Activated naive CD8-positive, alpha-beta T cell treated with anti-CD3 and anti-CD28 coated beads for 36 hours (primary cell): ENCODE measurements around the gene DSC3. TPM values are rescaled to one million over a fixed set of nuclear protein-coding genes. Genes with fewer than 3 reads are reported as not detected.
"Not testable (repeated sequence)": the region's sequence is repeated elsewhere in the genome, so short reads cannot be mapped to it uniquely, and the experiment has no call there.

ENCODE experiments used
- DNase-seq: peaks from one replicate; pipeline ENCODE4 v3.0.0; 2021
- H3K27ac Mint-ChIP-seq: one replicate; pipeline ENCODE4 v1.8.0; 2022; ENCODE audit warnings: mild to moderate bottlenecking, moderate library complexity, mixed read lengths
- H3K27me3 Mint-ChIP-seq: one replicate; pipeline ENCODE4 v1.8.0; 2022; ENCODE audit warnings: mild to moderate bottlenecking, mixed read lengths
- H3K36me3 Mint-ChIP-seq: one replicate; pipeline ENCODE4 v1.8.0; 2021; ENCODE audit warnings: mild to moderate bottlenecking, mixed read lengths
- H3K4me1 Mint-ChIP-seq: one replicate; pipeline ENCODE4 v1.8.0; 2021; ENCODE audit warnings: mixed read lengths
- H3K4me3 Mint-ChIP-seq: one replicate; pipeline ENCODE4 v1.8.0; 2022; ENCODE audit warnings: mild to moderate bottlenecking, moderate library complexity, mixed read lengths
- H3K9me3 Mint-ChIP-seq: one replicate; pipeline ENCODE4 v1.8.0; 2022; ENCODE audit warnings: mixed read lengths
- total RNA-seq, 2 experiments: library from RNA; stranded (reverse); gene quantifications; one replicate each; pipeline ENCODE4 v1.2.3, GENCODE V29; 2021

The DSC3 gene
- total RNA-seq, 2 experiments from 2014 or later, result 0.46 to 0.56 TPM

DNA sequence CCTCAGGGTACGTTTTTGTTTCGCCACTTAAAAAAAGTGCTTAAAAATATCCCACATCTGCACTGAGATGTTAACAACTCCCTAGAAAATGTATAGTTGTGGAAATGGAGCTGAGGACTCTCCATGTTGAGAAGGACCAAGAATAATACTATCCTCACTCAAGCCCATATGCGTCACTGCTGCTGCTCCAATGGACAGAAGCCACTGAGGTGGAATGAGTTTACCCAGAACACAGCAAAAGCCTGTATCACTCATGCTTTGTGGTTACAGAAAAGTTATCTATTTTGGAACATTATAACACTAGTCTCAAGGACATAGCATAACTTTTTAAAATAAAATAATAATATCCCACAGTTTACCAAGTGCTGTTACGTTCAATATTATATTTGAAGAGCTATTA lies 31.9 kb downstream of the DSC3 start:
- Mint-ChIP-seq H3K4me1 (no peaks in the 10 kb centered on the region), H3K9me3 (no peaks in the 10 kb centered on the region), H3K4me3 (no peak overlapping the region), H3K36me3 (no peaks in the 10 kb centered on the region), H3K27ac (no peak overlapping the region), H3K27me3 (no peaks in the 10 kb centered on the region)
- DNase-seq, result no peak

DNA sequence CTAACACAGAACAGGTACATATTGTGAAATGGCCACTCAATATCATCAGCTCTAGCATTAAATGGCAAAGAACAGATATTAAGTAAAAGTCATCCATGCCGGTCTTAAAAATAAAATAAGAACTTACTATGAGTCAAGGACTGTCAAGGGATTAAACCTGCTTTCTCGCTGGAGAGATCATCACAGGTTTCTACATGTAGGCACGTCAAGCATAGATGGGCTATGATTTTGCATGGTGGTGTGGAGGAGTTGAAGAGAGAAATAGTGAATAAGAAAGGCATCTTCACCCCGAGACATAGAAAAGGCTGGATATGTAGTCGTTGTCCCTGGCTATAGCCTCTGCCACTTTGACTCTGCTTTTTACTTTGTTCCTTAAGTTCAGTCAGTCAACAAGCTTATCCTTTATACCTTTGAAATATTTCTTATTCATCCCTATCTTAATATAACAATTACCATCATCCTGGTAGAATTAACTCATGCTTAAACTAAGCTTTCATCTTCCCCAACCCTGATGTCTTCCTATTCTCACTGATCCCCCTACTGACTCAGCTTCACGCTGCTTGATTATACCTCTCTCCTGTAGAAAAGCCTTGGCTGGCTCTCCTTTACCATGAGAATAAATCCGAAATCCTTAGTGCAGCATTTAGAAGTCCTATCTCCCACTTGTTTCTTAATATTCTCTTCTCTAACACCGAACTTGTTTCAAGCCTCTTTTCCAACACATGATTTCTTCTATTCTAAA lies 42.5 kb downstream of the DSC3 start:
- Mint-ChIP-seq H3K4me1 (no peaks in the 10 kb centered on the region), H3K27ac (no peak overlapping the region), H3K36me3 (no peaks in the 10 kb centered on the region), H3K4me3 (no peak overlapping the region), H3K27me3 (no peaks in the 10 kb centered on the region), H3K9me3 (peaks cover 2% of the 10 kb centered on the region)
- DNase-seq, result no peak

GRCh38 chr18:30999186-30999585 lies 43.4 kb downstream of the DSC3 start:
- Mint-ChIP-seq H3K36me3 (no peaks in the 10 kb centered on the region), H3K9me3 (peaks cover 2% of the 10 kb centered on the region), H3K27me3 (no peaks in the 10 kb centered on the region), H3K4me3 (no peak overlapping the region), H3K27ac (no peak overlapping the region), H3K4me1 (no peaks in the 10 kb centered on the region)
- DNase-seq, result no peak

GRCh38 chr18:30997223-30997622 lies 45.3 kb downstream of the DSC3 start:
- H3K27ac Mint-ChIP-seq, result no peak overlapping the region
- H3K9me3 Mint-ChIP-seq, result no peaks in the 10 kb centered on the region
- H3K4me3 Mint-ChIP-seq, result no peak overlapping the region
- no peak for DNase-seq
- no peaks in the 10 kb centered on the region for H3K36me3 Mint-ChIP-seq
- no peaks in the 10 kb centered on the region for H3K27me3 Mint-ChIP-seq
- H3K4me1 Mint-ChIP-seq, result no peaks in the 10 kb centered on the region

GRCh38 chr18:30992231-30992630 lies 50.3 kb downstream of the DSC3 start:
- Mint-ChIP-seq H3K4me3 (no peak overlapping the region), H3K27me3 (no peaks in the 10 kb centered on the region), H3K27ac (no peak overlapping the region), H3K4me1 (no peaks in the 10 kb centered on the region), H3K9me3 (no peaks in the 10 kb centered on the region), H3K36me3 (no peaks in the 10 kb centered on the region)
- no peak for DNase-seq

- H3K9me3 Mint-ChIP-seq, result no peaks in the 10 kb centered on the region
- no peak for DNase-seq
- H3K27ac Mint-ChIP-seq, result no peak overlapping the region
- H3K4me1 Mint-ChIP-seq, result no peaks in the 10 kb centered on the region
- no peak overlapping the region for H3K4me3 Mint-ChIP-seq
- H3K36me3 Mint-ChIP-seq, result no peaks in the 10 kb centered on the region
- H3K27me3 Mint-ChIP-seq, result no peaks in the 10 kb centered on the region
Observed at GRCh38 chr18:30991397-30991796, 51.1 kb downstream of the DSC3 start.

GRCh38 chr18:30989141-30989540 lies 53.4 kb downstream of the DSC3 start:
- no peaks in the 10 kb centered on the region for H3K36me3 Mint-ChIP-seq
- no peak overlapping the region for H3K27ac Mint-ChIP-seq
- H3K4me1 Mint-ChIP-seq, result no peaks in the 10 kb centered on the region
- H3K27me3 Mint-ChIP-seq, result no peaks in the 10 kb centered on the region
- no peak for DNase-seq
- H3K4me3 Mint-ChIP-seq, result no peak overlapping the region
- peaks cover 4% of the 10 kb centered on the region for H3K9me3 Mint-ChIP-seq

GRCh38 chr18:30988440-30988839 lies 54.1 kb downstream of the DSC3 start:
- DNase-seq, result no peak
- Mint-ChIP-seq H3K4me3 (no peak overlapping the region), H3K9me3 (peaks cover 4% of the 10 kb centered on the region), H3K4me1 (no peaks in the 10 kb centered on the region), H3K27ac (no peak overlapping the region), H3K36me3 (no peaks in the 10 kb centered on the region), H3K27me3 (no peaks in the 10 kb centered on the region)

- Mint-ChIP-seq H3K27me3 (no peaks in the 10 kb centered on the region), H3K4me1 (no peaks in the 10 kb centered on the region), H3K36me3 (no peaks in the 10 kb centered on the region), H3K9me3 (peaks cover 4% of the 10 kb centered on the region), H3K27ac (no peak overlapping the region), H3K4me3 (no peak overlapping the region)
- no peak for DNase-seq
Observed at GRCh38 chr18:30987467-30988241, 54.9 kb downstream of the DSC3 start.

- no peaks in the 10 kb centered on the region for H3K27me3 Mint-ChIP-seq
- no peak for DNase-seq
Observed at GRCh38 chr18:30985753-30986152, 56.8 kb downstream of the DSC3 start.

GRCh38 chr18:30982285-30982992 lies 60.1 kb downstream of the DSC3 start:
- Mint-ChIP-seq H3K27ac (no peak overlapping the region), H3K4me3 (no peak overlapping the region), H3K9me3 (peaks cover 4% of the 10 kb centered on the region), H3K27me3 (no peaks in the 10 kb centered on the region), H3K4me1 (no peaks in the 10 kb centered on the region), H3K36me3 (no peaks in the 10 kb centered on the region)
- DNase-seq, result no peak

More at GRCh38 chr18:30985753-30986152, 56.8 kb downstream of the DSC3 start:
- H3K36me3 Mint-ChIP-seq, result no peaks in the 10 kb centered on the region
- no peak overlapping the region for H3K4me3 Mint-ChIP-seq
- H3K9me3 Mint-ChIP-seq, result peaks cover 4% of the 10 kb centered on the region
- H3K4me1 Mint-ChIP-seq, result no peaks in the 10 kb centered on the region
- H3K27ac Mint-ChIP-seq, result no peak overlapping the region

- H3K4me1 Mint-ChIP-seq, H3K36me3 Mint-ChIP-seq, H3K27me3 Mint-ChIP-seq, H3K27ac Mint-ChIP-seq, DNase-seq, H3K4me3 Mint-ChIP-seq, H3K9me3 Mint-ChIP-seq: not testable (repeated sequence)
Observed at GRCh38 chr18:30978091-30978490, 64.5 kb downstream of the DSC3 start.

- H3K36me3 Mint-ChIP-seq, result no peaks in the 10 kb centered on the region
- H3K9me3 Mint-ChIP-seq, result no peaks in the 10 kb centered on the region
- no peak for DNase-seq
- peaks cover 8% of the 10 kb centered on the region for H3K27me3 Mint-ChIP-seq
- no peak overlapping the region for H3K27ac Mint-ChIP-seq
- H3K4me1 Mint-ChIP-seq, result no peaks in the 10 kb centered on the region
- H3K4me3 Mint-ChIP-seq, result no peak overlapping the region
Observed at GRCh38 chr18:30971338-30971956, 71.1 kb downstream of the DSC3 start.

DNA sequence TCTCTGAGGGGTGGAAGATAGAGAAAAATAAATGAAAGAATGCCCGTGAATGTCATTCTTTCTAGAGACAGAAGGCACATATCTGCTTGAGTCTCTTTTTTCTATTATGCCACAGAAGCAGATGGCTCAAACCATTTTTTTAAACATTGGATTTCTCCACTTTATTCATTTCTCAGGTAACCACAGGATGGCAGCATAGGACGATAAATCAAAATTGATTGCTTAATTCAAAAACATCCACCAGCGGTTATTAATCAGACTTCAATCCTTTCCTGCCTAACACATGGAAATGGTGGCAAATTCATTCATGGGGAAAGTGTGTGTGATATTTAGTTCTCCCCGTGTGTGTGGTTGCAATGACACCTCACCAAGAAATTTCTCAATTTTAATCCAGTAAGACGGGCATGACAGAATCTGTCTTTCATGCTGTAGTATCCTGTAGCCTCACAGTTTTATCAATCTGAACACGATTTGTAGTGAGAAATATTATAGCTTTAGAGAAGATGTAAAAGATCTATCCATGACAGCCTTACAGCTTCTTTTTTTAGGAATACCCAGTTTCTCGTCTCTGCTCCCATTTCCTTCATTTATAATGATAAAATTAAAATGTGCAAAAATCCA lies 72.2 kb downstream of the DSC3 start:
- no peak for DNase-seq
- Mint-ChIP-seq H3K27me3 (peaks cover 8% of the 10 kb centered on the region), H3K27ac (no peak overlapping the region), H3K36me3 (no peaks in the 10 kb centered on the region), H3K4me3 (no peak overlapping the region), H3K9me3 (no peaks in the 10 kb centered on the region), H3K4me1 (no peaks in the 10 kb centered on the region)
